ENCODE results near the gene MIX23. TPM values are rescaled to one million over a fixed set of nuclear protein-coding genes. Genes with fewer than 3 reads are reported as not detected.
"Not testable (repeated sequence)": the region's sequence is repeated elsewhere in the genome, so short reads cannot be mapped to it uniquely, and the experiment has no call there.

MIX23 gene
- total RNA-seq, 2 donors from 2014 or later = 17.6 to 36.6 TPM

DNA sequence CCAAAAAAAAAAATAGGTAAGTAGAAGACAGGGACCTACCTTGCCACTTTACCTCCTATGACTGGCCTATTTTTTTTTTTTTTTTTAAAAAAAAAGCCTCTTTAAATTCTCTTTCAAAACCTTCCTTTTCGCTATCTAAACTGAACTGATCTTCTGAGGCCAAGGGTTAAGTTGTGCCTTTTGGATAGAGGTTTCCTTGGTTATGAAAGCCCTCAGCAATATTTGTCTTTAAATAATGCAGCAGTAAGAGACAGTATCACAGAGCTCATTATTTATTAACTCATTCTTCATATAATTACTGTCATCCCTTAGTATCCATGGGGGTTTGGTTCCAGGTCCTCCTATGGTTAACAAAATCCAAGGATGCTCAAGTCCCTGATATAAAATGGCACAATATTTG lies 9.0 kb downstream of the MIX23 start:
- 75 to 100% methylated on average over 1 of the region's 1 CpG for WGBS, 2 donors

GRCh38 chr3:122366379-122366749 lies 16.7 kb downstream of the MIX23 start:
- WGBS, 2 donors = 79 to 81% methylated on average over 5 of the region's 5 CpGs
- intact Hi-C loops (cut with DNase I) = no loop called here
- H3K9me3 ChIP-seq = no peaks in the 10 kb centered on the region
- ATAC-seq = peak; percentile 22
- no peak overlapping the region for H3K4me3 ChIP-seq
- H3K27ac ChIP-seq = peak overlapping the region in 3 of 4 donors; percentile 82 to 88 (median 82)
- no peaks in the 10 kb centered on the region for H3K36me3 ChIP-seq (replicated peaks in 1 of 2; ENCODE audit: insufficient read depth in 1 of 2, low read depth in 2 of 2)
- TF ChIP-seq, protein P1, sequence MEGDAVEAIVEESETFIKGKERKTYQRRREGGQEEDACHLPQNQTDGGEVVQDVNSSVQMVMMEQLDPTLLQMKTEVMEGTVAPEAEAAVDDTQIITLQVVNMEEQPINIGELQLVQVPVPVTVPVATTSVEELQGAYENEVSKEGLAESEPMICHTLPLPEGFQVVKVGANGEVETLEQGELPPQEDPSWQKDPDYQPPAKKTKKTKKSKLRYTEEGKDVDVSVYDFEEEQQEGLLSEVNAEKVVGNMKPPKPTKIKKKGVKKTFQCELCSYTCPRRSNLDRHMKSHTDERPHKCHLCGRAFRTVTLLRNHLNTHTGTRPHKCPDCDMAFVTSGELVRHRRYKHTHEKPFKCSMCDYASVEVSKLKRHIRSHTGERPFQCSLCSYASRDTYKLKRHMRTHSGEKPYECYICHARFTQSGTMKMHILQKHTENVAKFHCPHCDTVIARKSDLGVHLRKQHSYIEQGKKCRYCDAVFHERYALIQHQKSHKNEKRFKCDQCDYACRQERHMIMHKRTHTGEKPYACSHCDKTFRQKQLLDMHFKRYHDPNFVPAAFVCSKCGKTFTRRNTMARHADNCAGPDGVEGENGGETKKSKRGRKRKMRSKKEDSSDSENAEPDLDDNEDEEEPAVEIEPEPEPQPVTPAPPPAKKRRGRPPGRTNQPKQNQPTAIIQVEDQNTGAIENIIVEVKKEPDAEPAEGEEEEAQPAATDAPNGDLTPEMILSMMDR (IDR thresholded peaks at IDR 0.05) = no peak
- TF ChIP-seq POLR2A (IDR thresholded peaks at IDR 0.05) = no peak
- peaks cover 51% of the 10 kb centered on the region for H3K4me1 ChIP-seq
- no peaks in the 10 kb centered on the region for H3K27me3 ChIP-seq
- DNase-seq = no peak

More for the DNA sequence above, 9.0 kb downstream of the MIX23 start:
- no peak for DNase-seq
- Histone ChIP-seq H3K4me1 (no peaks in the 10 kb centered on the region), H3K27me3 (no peaks in the 10 kb centered on the region), H3K9me3 (no peaks in the 10 kb centered on the region), H3K4me3 (no peak overlapping the region), H3K27ac (no peak overlapping the region), H3K36me3 (replicated peaks in 1 of 2; ENCODE audit: insufficient read depth in 1 of 2, low read depth in 2 of 2) (no peaks in the 10 kb centered on the region)
- intact Hi-C loops (cut with DNase I) = no loop called here
- no peak for ATAC-seq
- no peak for TF ChIP-seq POLR2A (IDR thresholded peaks at IDR 0.05)
- TF ChIP-seq, protein P1 (IDR thresholded peaks at IDR 0.05) = no peak

DNA sequence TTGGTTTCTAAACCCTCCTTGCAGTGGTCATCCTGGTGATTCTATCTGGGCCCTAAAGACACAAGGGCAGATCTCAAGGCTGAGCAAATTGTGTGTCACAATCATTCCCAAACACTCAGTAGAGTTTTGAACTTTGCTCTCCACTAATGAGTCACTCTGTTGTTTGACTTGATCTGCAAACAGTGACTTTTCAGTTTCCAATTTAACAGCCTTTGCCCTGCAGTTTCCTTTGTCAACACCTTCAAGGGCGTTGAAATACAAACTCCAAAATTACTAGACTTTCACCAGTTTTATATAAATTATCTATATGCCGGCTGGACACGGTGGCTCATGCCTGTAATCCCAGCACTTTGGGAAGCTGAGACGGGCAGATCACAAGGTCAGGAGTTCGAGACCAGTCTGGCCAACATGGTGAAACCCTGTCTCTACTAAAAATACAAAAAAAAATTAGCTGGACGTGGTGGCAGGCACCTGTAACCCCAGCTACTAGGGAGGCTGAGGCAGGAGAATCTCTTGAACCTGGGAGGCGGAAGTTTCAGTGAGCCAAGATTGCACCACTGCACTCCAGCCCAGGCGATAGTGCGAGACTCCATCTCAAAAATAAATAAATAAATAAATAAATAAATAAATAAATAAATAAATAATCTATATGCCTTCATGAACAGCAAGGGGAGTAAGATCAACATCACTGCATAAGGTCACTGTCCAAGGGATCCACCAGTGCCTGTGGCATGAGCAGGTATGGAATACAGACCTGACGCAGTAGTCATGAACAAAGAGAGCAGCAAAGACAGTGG lies 17.3 kb downstream of the MIX23 start:
- WGBS, 2 donors = 47 to 57% methylated on average over 10 of the region's 10 CpGs
- ATAC-seq = peak; percentile 98
- peak overlapping the region; percentile 71 to 88 (median 82) for H3K27ac ChIP-seq

DNA sequence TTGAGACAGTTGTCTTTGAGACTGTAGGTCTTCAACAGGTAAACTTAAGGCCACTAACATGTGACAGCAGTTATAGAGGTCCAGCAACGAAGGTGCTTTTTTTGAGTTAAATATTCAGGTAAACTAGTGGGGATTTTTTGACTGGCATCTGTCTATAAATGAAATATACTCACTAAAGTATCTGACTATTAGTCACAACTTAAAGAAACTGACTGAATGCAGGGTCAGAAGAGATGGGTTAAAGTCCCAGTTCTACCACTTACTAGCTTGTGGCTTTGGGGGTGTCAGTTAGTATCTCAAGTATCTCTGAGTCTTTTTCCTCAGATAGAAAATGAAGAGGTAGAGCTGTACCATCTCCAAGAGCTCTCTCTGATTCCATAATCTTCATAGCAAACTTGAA lies 18.0 kb downstream of the MIX23 start:
- Histone ChIP-seq H3K9me3 (no peaks in the 10 kb centered on the region), H3K4me3 (no peak overlapping the region), H3K4me1 (peaks cover 56% of the 10 kb centered on the region), H3K27ac (peak overlapping the region; percentile 71 to 88 (median 82)), H3K27me3 (no peaks in the 10 kb centered on the region), H3K36me3 (replicated peaks in 1 of 2; ENCODE audit: insufficient read depth in 1 of 2, low read depth in 2 of 2) (no peaks in the 10 kb centered on the region)
- TF ChIP-seq, protein P1 (IDR thresholded peaks at IDR 0.05) = no peak
- no peak for TF ChIP-seq POLR2A (IDR thresholded peaks at IDR 0.05)
- intact Hi-C loops (cut with DNase I) = no loop called here
- DNase-seq (no peak), ATAC-seq (peak; percentile 31)
- WGBS, 2 donors = 45 to 75% methylated on average over 1 of the region's 1 CpG

More for the DNA sequence above, 17.3 kb downstream of the MIX23 start:
- peak; percentile 32 to 68 (median 48) for DNase-seq
- H3K4me3 ChIP-seq; H3K27me3 ChIP-seq; intact Hi-C loops (cut with DNase I); H3K36me3 ChIP-seq (replicated peaks in 1 of 2; ENCODE audit: insufficient read depth in 1 of 2, low read depth in 2 of 2); H3K9me3 ChIP-seq: not testable (repeated sequence)
- peaks cover 56% of the 10 kb centered on the region for H3K4me1 ChIP-seq
- TF ChIP-seq, protein P1 (IDR thresholded peaks at IDR 0.05) = peak in 1 of 7 experiments; percentile 16

DNA sequence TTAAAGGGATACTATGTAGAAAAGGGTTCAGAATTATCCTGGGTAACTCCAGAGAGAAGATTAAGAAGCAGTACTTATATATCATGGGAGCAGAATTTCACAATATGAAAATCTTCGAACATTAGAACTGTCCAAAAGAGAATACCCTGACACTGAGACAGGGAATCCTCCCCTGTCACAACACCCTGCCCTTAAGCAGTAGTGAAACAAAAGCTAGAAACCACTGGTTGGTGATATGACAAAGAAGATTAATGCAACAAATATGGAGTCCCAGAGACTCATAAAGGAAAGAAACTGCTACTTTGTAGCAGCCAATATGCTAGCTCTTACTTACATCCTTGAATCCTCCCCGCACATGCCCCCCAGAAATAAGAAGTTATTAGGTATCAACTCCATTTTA lies 18.5 kb downstream of the MIX23 start:
- intact Hi-C loops (cut with DNase I) = no loop called here
- Histone ChIP-seq H3K27me3 (no peaks in the 10 kb centered on the region), H3K36me3 (replicated peaks in 1 of 2; ENCODE audit: insufficient read depth in 1 of 2, low read depth in 2 of 2) (no peaks in the 10 kb centered on the region), H3K4me3 (no peak overlapping the region), H3K9me3 (no peaks in the 10 kb centered on the region), H3K4me1 (peaks cover 56% of the 10 kb centered on the region), H3K27ac (peak overlapping the region; percentile 71 to 88 (median 82))
- no peak for DNase-seq
- ATAC-seq = no peak
- TF ChIP-seq, protein P1 (IDR thresholded peaks at IDR 0.05) = no peak
- TF ChIP-seq POLR2A (IDR thresholded peaks at IDR 0.05) = no peak
- 50 to 62% methylated on average over 2 of the region's 2 CpGs for WGBS, 2 donors

All from body of pancreas (tissue), 4 donors.